ENCODE measurements around the gene GZMB.

DNA sequence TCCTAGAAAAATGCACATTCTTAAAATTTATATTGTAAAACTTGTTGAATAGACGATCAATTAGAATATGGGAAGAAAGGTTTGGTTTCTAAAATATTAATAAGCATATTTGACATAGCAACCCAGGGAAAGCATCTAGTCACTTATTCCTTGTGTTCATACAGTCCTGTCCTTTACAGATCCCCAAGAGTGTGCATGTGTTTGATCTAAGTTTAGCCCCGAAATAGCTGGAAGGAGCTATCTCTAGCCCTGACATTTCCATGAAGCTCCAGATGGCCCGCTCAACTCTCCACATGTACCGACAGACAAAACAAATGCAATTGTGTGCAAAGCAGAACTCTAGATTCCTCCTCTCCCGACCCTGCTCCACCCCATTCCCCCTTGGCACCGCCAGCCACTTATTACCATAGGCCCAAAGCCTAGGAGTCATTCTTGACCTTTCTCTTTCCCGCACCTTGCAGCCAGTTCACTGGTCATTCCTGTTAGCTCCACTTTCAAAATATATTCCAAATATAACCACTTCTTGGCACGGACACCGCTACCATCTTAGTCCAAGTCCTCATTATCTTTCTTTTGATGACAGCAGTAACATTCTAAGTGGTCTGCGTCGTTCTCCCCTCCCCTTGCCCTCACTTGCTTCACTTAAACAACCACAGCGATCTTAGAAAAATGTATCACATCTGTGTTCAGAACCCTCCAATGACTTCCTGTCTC is 45.4 kb upstream of the GZMB start:
- no peak for TF ChIP-seq TAF1 (IDR thresholded peaks at IDR 0.05; ENCODE audit: borderline replicate concordance, insufficient read depth, low read length)
- TF ChIP-seq POLR2AphosphoS5 (IDR thresholded peaks at IDR 0.05; ENCODE audit: low read depth, low read length): no peak
- TF ChIP-seq, protein P1, sequence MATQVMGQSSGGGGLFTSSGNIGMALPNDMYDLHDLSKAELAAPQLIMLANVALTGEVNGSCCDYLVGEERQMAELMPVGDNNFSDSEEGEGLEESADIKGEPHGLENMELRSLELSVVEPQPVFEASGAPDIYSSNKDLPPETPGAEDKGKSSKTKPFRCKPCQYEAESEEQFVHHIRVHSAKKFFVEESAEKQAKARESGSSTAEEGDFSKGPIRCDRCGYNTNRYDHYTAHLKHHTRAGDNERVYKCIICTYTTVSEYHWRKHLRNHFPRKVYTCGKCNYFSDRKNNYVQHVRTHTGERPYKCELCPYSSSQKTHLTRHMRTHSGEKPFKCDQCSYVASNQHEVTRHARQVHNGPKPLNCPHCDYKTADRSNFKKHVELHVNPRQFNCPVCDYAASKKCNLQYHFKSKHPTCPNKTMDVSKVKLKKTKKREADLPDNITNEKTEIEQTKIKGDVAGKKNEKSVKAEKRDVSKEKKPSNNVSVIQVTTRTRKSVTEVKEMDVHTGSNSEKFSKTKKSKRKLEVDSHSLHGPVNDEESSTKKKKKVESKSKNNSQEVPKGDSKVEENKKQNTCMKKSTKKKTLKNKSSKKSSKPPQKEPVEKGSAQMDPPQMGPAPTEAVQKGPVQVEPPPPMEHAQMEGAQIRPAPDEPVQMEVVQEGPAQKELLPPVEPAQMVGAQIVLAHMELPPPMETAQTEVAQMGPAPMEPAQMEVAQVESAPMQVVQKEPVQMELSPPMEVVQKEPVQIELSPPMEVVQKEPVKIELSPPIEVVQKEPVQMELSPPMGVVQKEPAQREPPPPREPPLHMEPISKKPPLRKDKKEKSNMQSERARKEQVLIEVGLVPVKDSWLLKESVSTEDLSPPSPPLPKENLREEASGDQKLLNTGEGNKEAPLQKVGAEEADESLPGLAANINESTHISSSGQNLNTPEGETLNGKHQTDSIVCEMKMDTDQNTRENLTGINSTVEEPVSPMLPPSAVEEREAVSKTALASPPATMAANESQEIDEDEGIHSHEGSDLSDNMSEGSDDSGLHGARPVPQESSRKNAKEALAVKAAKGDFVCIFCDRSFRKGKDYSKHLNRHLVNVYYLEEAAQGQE (IDR thresholded peaks at IDR 0.05; ENCODE audit: insufficient read depth in 1 of 2, low read depth in 2 of 2, low read length in 2 of 2): no peak

Data from PFSK-1 (cell line).